ENCODE results near the gene WDR17.
A peak's percentile ranks its signal among the peaks of the same experiment; 100 is the strongest.

Gene WDR17

DNA sequence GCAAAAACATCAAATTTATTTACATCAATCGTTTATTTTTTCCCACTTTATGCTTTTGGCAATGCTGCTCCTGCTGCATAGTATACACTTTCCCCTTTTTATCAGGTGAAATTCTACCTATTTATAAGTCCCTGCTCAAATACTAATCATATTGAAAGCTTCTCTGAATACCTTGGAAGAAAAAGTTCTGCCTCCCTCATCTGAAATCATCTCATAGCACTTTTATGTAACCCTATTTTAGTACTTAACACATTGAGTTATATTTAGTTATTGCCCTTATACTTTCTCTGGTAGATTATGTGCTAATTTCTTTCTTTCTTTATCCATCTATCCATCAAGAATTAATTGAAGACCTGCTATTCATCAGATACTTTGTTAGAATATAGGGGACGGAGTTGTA is 1.1 kb upstream of the WDR17 start:
- Histone ChIP-seq H3K27me3 (no peaks in the 10 kb centered on the region), H3K4me1 (no peaks in the 10 kb centered on the region; the same call in 1 of the 2 replicates), H3K9me3 (no peaks in the 10 kb centered on the region), H3K36me3 (no peaks in the 10 kb centered on the region), H3K4me3 (ENCODE audit: low read depth, low read length) (no peak overlapping the region)
- TF ChIP-seq, protein P1, sequence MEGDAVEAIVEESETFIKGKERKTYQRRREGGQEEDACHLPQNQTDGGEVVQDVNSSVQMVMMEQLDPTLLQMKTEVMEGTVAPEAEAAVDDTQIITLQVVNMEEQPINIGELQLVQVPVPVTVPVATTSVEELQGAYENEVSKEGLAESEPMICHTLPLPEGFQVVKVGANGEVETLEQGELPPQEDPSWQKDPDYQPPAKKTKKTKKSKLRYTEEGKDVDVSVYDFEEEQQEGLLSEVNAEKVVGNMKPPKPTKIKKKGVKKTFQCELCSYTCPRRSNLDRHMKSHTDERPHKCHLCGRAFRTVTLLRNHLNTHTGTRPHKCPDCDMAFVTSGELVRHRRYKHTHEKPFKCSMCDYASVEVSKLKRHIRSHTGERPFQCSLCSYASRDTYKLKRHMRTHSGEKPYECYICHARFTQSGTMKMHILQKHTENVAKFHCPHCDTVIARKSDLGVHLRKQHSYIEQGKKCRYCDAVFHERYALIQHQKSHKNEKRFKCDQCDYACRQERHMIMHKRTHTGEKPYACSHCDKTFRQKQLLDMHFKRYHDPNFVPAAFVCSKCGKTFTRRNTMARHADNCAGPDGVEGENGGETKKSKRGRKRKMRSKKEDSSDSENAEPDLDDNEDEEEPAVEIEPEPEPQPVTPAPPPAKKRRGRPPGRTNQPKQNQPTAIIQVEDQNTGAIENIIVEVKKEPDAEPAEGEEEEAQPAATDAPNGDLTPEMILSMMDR (IDR thresholded peaks at IDR 0.05; ENCODE audit: low read depth, low read length), result no peak
- no peak for DNase-seq

DNA sequence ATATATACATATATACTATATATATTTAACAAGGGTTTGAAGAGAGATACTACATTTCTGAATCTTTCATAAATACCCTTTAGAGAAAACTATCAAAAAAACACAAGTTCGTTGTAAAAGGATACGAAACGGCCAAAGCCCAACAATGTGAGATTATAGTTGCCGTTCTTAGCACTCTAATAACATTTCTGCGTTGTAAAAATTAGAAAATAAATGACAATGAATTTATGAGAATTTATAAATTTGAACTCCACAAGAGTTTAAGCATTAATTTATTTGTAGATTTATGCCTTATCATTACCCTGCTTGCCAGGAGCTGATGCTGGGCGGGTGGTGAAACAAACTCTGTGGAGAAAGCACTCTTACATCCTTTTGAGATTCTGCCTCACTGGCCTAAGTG is 1.1 kb downstream of the WDR17 start:
- no peaks in the 10 kb centered on the region for H3K9me3 ChIP-seq
- TF ChIP-seq, protein P1 (IDR thresholded peaks at IDR 0.05; ENCODE audit: low read depth, low read length), result no peak
- H3K4me1 ChIP-seq, result no peaks in the 10 kb centered on the region; the same call in 1 of the 2 replicates
- H3K36me3 ChIP-seq, result no peaks in the 10 kb centered on the region
- DNase-seq, result no peak
- no peaks in the 10 kb centered on the region for H3K27me3 ChIP-seq
- peak overlapping the region; percentile 87 for H3K4me3 ChIP-seq (ENCODE audit: low read depth, low read length)

DNA sequence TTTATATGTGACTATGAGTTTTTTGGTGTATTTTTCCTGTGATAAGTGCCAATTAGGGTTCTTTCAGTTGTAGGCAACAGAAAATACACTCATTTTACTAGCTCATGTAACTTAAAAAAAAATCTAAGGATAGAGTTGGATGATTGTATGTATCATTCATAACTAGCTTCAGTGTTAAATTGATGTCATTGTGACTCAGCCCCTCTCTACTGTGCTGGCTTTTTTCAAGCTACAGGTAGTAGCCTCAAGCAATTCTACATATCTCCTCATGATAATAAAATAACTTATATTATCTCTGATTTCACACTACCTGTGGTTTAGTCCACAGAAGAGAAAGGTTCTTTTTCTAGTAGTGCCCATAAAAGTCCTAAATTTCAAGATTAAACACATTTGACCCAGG is 11.9 kb downstream of the WDR17 start:
- Histone ChIP-seq H3K36me3 (no peaks in the 10 kb centered on the region), H3K9me3 (no peaks in the 10 kb centered on the region), H3K4me1 (no peaks in the 10 kb centered on the region), H3K4me3 (ENCODE audit: low read depth, low read length) (no peak overlapping the region), H3K27me3 (no peaks in the 10 kb centered on the region)
- TF ChIP-seq, protein P1 (IDR thresholded peaks at IDR 0.05; ENCODE audit: low read depth, low read length), result no peak
- DNase-seq, result no peak

DNA sequence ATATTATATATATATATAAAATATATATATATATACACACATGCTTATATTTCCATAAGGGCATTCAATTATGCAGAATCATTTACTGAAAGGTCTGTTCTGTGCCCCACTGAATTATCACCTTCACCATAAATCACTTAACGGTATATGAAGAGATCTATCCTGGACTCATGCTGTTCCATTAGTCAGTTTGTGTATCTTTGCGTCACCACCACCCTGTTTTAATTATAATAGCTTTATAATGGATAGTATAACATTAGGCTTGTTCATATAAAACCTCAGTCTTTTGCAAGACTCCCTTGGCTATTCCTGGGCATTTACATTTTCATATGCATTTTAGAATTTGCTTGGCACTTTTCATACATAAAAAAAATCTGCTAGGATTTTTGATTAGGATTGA is 19.1 kb downstream of the WDR17 start:
- H3K4me3 ChIP-seq (ENCODE audit: low read depth, low read length), result no peak overlapping the region
- H3K36me3 ChIP-seq, result no peaks in the 10 kb centered on the region
- TF ChIP-seq, protein P1 (IDR thresholded peaks at IDR 0.05; ENCODE audit: low read depth, low read length), result no peak
- no peaks in the 10 kb centered on the region for H3K4me1 ChIP-seq
- no peaks in the 10 kb centered on the region for H3K9me3 ChIP-seq
- no peaks in the 10 kb centered on the region for H3K27me3 ChIP-seq
- DNase-seq, result no peak

DNA sequence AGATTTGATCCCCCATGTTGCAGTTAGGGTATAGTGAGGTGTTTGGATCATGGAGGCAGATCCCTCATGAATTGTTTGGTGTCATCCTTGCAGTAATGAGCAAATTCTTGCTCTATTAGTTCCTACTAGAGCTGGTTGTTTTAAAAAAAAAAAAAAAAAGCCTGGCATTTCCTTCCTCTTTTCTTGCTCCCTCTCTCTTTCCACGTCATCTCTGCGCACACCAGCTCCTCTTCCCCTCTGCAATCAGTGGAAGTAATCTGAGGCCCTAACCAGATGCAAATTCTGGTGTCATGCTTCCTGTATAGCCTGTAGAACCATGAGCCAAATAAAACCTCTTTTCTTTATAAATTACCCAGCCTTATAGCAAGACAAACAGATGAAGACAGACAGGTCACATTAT is 24.5 kb downstream of the WDR17 start:
- no peaks in the 10 kb centered on the region for H3K9me3 ChIP-seq
- no peak for DNase-seq
- H3K27me3 ChIP-seq, result no peaks in the 10 kb centered on the region
- TF ChIP-seq, protein P1 (IDR thresholded peaks at IDR 0.05; ENCODE audit: low read depth, low read length), result no peak
- H3K4me1 ChIP-seq, result no peaks in the 10 kb centered on the region
- no peaks in the 10 kb centered on the region for H3K36me3 ChIP-seq
- no peak overlapping the region for H3K4me3 ChIP-seq (ENCODE audit: low read depth, low read length)

DNA sequence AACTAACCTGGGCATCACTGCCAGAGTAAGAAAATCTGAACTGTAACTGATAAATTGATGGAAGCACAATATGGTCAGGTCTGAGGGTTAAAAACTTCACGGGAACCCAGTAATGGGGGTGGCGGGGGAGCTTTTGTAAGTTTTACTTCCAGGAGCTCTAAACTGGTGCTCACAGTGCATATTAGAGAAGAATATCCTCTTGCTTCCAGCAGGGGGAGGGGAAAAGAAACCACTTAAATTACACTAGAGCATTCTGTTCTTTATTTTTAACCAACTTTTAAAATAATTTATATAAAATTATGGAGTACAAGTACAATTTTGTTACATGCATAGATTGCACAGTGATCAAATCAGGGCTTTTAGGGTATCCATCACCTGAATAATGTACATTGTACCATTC is 33.7 kb downstream of the WDR17 start:
- DNase-seq, result no peak
- Histone ChIP-seq H3K4me3 (ENCODE audit: low read depth, low read length) (no peak overlapping the region), H3K27me3 (no peaks in the 10 kb centered on the region), H3K9me3 (no peaks in the 10 kb centered on the region), H3K36me3 (no peaks in the 10 kb centered on the region), H3K4me1 (no peaks in the 10 kb centered on the region)
- TF ChIP-seq, protein P1 (IDR thresholded peaks at IDR 0.05; ENCODE audit: low read depth, low read length), result 0 out of 2 replicates have a peak, but pooled peaks have one; percentile 9

All from BE2C (cell line).